T-cell (primary cell): ENCODE data around the gene SLC25A41. TPM values are rescaled to one million over a fixed set of nuclear protein-coding genes. Genes with fewer than 3 reads are reported as not detected.
A peak's percentile ranks its signal among the peaks of the same experiment; 100 is the strongest.

Experiments
- ATAC-seq, 4 experiments: fragments of 200-7000 bp in 3 of 4; fragments of 150-1000 bp in 1 of 4; cut with Tn5 transposase; replicated peaks in 1 of 4; 1 replicate in 3 of 4; 2 replicates in 1 of 4; pipeline ENCODE4 v1.10.0; 2021; ENCODE audit warnings: moderate library complexity in 3 of 4, mild to moderate bottlenecking in 2 of 4, moderate number of reproducible peaks in 1 of 4
- CTCF ChIA-PET, 2 donors: fragments of 300-600 bp; sonication (Branson Sonifier 250); formaldehyde crosslinking; loops; one replicate each; lab custom pipeline; 2022; ENCODE audit warnings: antibody characterized with exemption in 2 of 2; lab: Charles Lee
- POLR2A ChIA-PET, 2 donors: fragments of 300-600 bp; sonication (Branson Sonifier 250); formaldehyde crosslinking; loops; one replicate each; lab custom pipeline; 2022; ENCODE audit warnings: antibody characterized with exemption in 2 of 2; lab: Charles Lee
- DNase-seq, 35 experiments: peaks; one replicate each; pipeline versions ENCODE4 v3.0.0 to v3.0.0-alpha.2; 2013 to 2023
- H3K27ac ChIP-seq: one replicate; pipeline ENCODE4 v1.5.1; 2013; ENCODE audit warnings: low read length
- H3K27me3 ChIP-seq, 2 experiments: replicated peaks in 1 of 2; 1 replicate in 1 of 2; 2 replicates in 1 of 2; pipeline versions ENCODE4 v1.6.1 to v1.7.0; 2013; ENCODE audit warnings: low read length in 1 of 2, mixed read lengths in 1 of 2; ENCODE audit not compliant: control insufficient read depth in 2 of 2, insufficient read depth in 2 of 2; ENCODE audit errors: extremely low read depth in 1 of 2
- H3K36me3 ChIP-seq, 2 donors: 1 replicate in 1 of 2; 2 replicates in 1 of 2; pipeline versions ENCODE4 v1.6.1 to v1.7.0; 2013; ENCODE audit warnings: low read length in 1 of 2; ENCODE audit not compliant: control insufficient read depth in 2 of 2, insufficient read depth in 1 of 2; ENCODE audit errors: extremely low read depth in 1 of 2
- H3K4me1 ChIP-seq, 2 experiments: 1 replicate in 1 of 2; 2 replicates in 1 of 2; pipeline versions ENCODE4 v1.6.1 to v1.7.0; 2013; ENCODE audit warnings: low read length in 2 of 2, mixed read lengths in 1 of 2; ENCODE audit not compliant: insufficient read depth in 2 of 2, control insufficient read depth in 1 of 2; ENCODE audit errors: extremely low read depth in 1 of 2
- H3K4me3 ChIP-seq, 2 donors: 1 replicate in 1 of 2; 2 replicates in 1 of 2; pipeline versions ENCODE4 v1.5.1 to v1.7.0; 2013; ENCODE audit warnings: mild to moderate bottlenecking in 2 of 2, low read length in 1 of 2, moderate library complexity in 1 of 2; ENCODE audit not compliant: control insufficient read depth in 1 of 2; ENCODE audit errors: extremely low read depth in 1 of 2
- H3K9me3 ChIP-seq: 2 replicates; pipeline ENCODE4 v1.7.0; 2013
- H3K27ac Mint-ChIP-seq, 2 donors: one replicate each; pipeline ENCODE4 v1.8.0; 2020 to 2021; ENCODE audit warnings: mild to moderate bottlenecking in 2 of 2, mixed read lengths in 2 of 2
- H3K27me3 Mint-ChIP-seq, 2 donors: one replicate each; pipeline ENCODE4 v1.8.0; 2021 to 2022; ENCODE audit warnings: mixed read lengths in 2 of 2
- H3K36me3 Mint-ChIP-seq: one replicate; pipeline ENCODE4 v1.8.0; 2021; ENCODE audit warnings: mixed read lengths
- H3K4me1 Mint-ChIP-seq, 3 donors: one replicate each; pipeline ENCODE4 v1.8.0; 2020 to 2022; ENCODE audit warnings: mixed read lengths in 3 of 3, mild to moderate bottlenecking in 1 of 3
- H3K4me3 Mint-ChIP-seq, 3 donors: one replicate each; pipeline ENCODE4 v1.8.0; 2020 to 2022; ENCODE audit warnings: mild to moderate bottlenecking in 3 of 3, mixed read lengths in 3 of 3, moderate library complexity in 3 of 3
- H3K9me3 Mint-ChIP-seq, 3 donors: one replicate each; pipeline ENCODE4 v1.8.0; 2020 to 2022; ENCODE audit warnings: mixed read lengths in 3 of 3
- WGBS: methylation state at CpG from one replicate; pipeline ENCODE4 v1.1.5; 2013; ENCODE audit warnings: missing lambda C conversion rate; ENCODE audit not compliant: insufficient coverage; 5-methylcytosine and 5-hydroxymethylcytosine counted together
- total RNA-seq, 35 experiments: library from RNA in 6 of 35; stranded (reverse) in 6 of 35; fragments of 120-200 nt in 1 of 35; gene quantifications; one replicate each; pipeline versions ENCODE4 v1.2.1 to v1.2.4 and lab custom pipeline; 2013 to 2026

Gene SLC25A41
- total RNA-seq, 5 donors from 2014 or later (not counting 1 experiment from before 2014, with no cell fraction given) = 0.33 to 0.35 (median 0.33) TPM; not detected in 2

DNA sequence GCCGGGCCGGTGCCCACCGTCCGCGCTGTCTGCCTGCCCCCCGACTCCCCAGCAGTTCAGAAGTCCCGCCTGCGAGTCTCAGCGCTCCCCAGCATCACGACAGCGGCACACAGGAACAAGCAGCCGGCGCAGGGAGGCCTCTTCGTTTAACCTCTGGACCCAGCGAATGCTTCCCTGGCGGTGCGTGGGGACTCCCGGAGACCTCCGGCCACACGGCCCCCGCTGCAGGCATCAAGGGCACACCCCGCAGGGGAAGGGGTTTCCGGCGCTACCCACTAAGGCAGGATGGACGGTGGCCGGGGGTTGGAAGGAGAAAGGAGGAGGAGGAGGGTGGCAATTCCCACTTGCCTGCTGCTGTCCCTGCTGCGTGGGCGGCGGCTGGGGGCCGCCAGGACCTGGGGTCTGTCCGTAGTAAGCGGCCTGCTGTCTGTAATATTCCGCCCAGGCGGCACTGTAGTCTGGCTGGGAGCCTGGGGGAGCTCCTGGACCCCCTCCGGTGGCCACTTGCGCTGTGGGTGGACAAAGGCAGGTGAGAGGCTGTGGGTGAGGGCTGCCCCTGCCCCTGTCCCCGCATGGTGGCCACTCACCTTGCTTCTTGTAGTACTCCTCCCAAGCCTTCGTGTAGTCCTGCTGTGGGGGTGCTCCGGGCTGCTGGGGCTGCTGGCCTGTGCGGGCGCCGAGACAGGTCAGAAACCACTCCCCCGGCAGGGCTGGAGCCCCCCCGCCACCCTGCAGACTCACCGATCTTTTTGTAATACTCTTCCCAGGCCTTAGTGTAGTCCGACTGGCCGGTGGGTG lies 18.6 kb downstream of the SLC25A41 start:
- ATAC-seq (no peak), DNase-seq (no peak)
- H3K36me3 Mint-ChIP-seq = peaks cover 31% of the 10 kb centered on the region
- no peaks in the 10 kb centered on the region for H3K9me3 Mint-ChIP-seq
- CTCF ChIA-PET = no interaction called here
- no peaks in the 10 kb centered on the region for H3K4me1 ChIP-seq
- no peak overlapping the region for H3K4me3 Mint-ChIP-seq
- no peaks in the 10 kb centered on the region for H3K27me3 ChIP-seq
- WGBS = 96% methylated on average over 34 of the region's 47 CpGs
- H3K27ac Mint-ChIP-seq = no peak overlapping the region
- H3K27ac ChIP-seq = no peak overlapping the region
- H3K4me1 Mint-ChIP-seq = no peaks in the 10 kb centered on the region
- H3K9me3 ChIP-seq = no peaks in the 10 kb centered on the region
- H3K4me3 ChIP-seq = no peak overlapping the region
- peaks cover 24 to 59% of the 10 kb centered on the region in 2 donors for H3K36me3 ChIP-seq
- POLR2A ChIA-PET = no interaction called here
- H3K27me3 Mint-ChIP-seq = no peaks in the 10 kb centered on the region

DNA sequence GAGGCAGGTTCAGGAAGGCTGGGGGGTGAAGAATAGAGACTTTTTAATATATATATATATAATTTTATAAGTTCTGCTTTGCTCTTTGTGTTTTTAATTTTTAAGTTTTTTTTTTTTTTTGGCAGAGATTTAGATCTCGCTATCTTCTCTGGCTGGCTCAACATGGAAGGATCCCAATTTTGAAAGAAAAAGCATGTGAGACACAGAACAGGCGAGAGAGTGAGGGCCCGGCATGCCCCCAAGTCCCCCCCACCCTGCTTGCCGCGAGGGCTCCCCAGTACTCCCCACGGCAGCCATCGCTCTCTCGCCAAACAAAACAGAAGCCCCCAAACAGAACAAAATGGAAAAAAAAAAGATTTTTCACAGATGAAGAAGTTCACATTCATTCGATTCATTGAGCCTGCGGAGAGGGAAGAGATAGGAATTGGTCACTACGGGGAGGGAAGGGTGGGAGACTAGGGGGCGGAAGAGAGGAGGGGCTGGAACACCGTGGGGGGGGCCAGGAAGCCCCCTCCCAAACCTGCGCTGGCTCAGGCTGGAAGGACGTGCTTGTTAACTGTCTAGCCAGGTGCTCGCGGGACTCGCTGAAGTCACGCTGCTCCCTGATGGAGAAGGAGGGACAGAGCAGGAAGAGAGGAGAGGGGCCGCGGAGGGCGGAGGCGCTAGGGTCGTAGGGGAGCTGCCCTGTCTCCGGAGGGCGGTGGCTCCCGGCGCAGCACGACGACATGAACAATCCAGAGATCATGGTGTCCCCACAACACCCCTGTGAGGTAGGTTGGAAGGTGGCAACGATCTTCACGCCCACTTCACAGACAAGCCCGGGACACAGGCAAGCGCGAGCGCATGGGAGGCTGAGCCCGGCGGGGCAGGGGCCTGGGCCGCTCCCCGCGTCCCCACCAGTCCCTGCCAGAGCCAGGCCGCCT lies 19.6 kb downstream of the SLC25A41 start:
- H3K4me1 ChIP-seq = no peaks in the 10 kb centered on the region
- 95% methylated on average over 32 of the region's 42 CpGs for WGBS
- peaks cover 28% of the 10 kb centered on the region for H3K36me3 Mint-ChIP-seq
- H3K27ac ChIP-seq = no peak overlapping the region
- H3K27ac Mint-ChIP-seq = no peak overlapping the region
- no peaks in the 10 kb centered on the region for H3K27me3 Mint-ChIP-seq
- ATAC-seq (no peak), DNase-seq (no peak)
- no peaks in the 10 kb centered on the region for H3K27me3 ChIP-seq
- no peak overlapping the region for H3K4me3 Mint-ChIP-seq
- peaks cover 24 to 49% of the 10 kb centered on the region in 2 donors for H3K36me3 ChIP-seq
- no peaks in the 10 kb centered on the region for H3K9me3 Mint-ChIP-seq
- ChIA-PET CTCF (no interaction called here), POLR2A (no interaction called here)
- H3K4me3 ChIP-seq = no peak overlapping the region
- H3K9me3 ChIP-seq = no peaks in the 10 kb centered on the region
- no peaks in the 10 kb centered on the region for H3K4me1 Mint-ChIP-seq

DNA sequence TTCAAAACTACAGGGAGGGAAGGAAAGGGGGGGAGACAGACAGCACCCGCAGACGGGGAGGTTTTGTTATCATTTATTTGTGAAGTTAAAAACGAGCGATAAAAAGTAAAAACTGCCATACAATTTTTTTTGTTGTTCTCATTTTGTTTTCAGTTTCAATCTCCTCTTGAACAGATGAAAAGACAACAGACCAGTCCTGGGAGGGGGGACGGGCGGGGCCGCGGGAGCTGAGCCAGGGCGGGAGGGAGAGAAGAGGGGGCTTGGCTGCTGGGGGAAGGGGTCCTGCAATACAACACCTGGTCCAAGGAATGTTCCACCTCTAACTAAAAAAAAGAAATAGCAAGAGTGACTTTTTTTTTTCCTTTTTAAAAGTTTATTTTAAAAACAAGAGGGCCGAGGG lies 20.3 kb downstream of the SLC25A41 start:
- DNase-seq (no peak), ATAC-seq (no peak)
- Histone ChIP-seq H3K9me3 (no peaks in the 10 kb centered on the region), H3K4me3 (no peak overlapping the region), H3K27me3 (no peaks in the 10 kb centered on the region), H3K27ac (no peak overlapping the region), H3K4me1 (no peaks in the 10 kb centered on the region), H3K36me3 (peaks cover 24 to 42% of the 10 kb centered on the region in 2 donors)
- H3K4me1 Mint-ChIP-seq = no peaks in the 10 kb centered on the region
- no CpG with 5 or more reads among the region's 10 CpGs for WGBS
- H3K9me3 Mint-ChIP-seq = no peaks in the 10 kb centered on the region
- no peak overlapping the region for H3K4me3 Mint-ChIP-seq
- H3K36me3 Mint-ChIP-seq = peaks cover 21% of the 10 kb centered on the region
- H3K27ac Mint-ChIP-seq = no peak overlapping the region
- POLR2A ChIA-PET = no interaction called here
- CTCF ChIA-PET = no interaction called here
- H3K27me3 Mint-ChIP-seq = no peaks in the 10 kb centered on the region

DNA sequence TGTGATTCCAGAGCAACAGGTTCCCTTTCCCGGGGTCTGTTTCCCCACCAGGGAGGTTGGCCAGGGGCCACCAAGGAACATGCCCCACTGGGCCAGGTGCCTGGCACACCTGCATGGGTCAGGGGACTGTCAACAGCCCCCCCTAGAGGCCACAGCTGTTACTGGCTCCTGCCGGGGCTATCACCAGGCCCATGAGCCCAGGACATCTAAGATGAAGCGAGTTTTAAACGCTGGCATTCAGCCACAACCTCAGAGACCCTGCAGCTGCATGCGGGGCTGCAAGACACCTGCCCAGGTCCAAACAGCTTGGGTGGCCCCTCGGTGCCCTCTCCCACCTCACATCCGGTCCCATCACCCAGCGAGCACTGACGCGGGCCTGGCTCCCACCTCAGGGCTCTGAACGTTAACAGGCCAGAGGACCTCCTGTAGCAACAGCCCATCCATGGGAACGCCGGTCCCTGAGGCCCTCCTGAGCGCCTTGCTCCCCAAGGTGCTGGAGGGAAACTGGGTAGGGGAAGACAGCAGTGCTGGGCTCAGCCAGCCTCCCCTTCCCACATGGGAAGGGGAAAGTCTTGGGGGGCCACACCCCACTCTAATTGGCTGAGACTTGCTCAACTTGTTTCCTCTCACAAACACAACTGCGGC lies 21.0 kb downstream of the SLC25A41 start:
- H3K27me3 ChIP-seq = no peaks in the 10 kb centered on the region
- Mint-ChIP-seq H3K4me3 (no peak overlapping the region), H3K4me1 (no peaks in the 10 kb centered on the region), H3K27ac (no peak overlapping the region), H3K9me3 (no peaks in the 10 kb centered on the region), H3K27me3 (no peaks in the 10 kb centered on the region), H3K36me3 (peaks cover 20% of the 10 kb centered on the region)
- H3K4me1 ChIP-seq = no peaks in the 10 kb centered on the region
- H3K36me3 ChIP-seq = peaks cover 20 to 35% of the 10 kb centered on the region in 2 donors
- WGBS = 67% methylated on average over 6 of the region's 15 CpGs
- ChIA-PET CTCF (no interaction called here), POLR2A (no interaction called here)
- ATAC-seq (peak; percentile 59 to 76 (median 74)), DNase-seq (peak in 28 of 35 experiments; percentile 16 to 66 (median 39))
- H3K27ac ChIP-seq = no peak overlapping the region
- no peaks in the 10 kb centered on the region for H3K9me3 ChIP-seq
- no peak overlapping the region for H3K4me3 ChIP-seq

DNA sequence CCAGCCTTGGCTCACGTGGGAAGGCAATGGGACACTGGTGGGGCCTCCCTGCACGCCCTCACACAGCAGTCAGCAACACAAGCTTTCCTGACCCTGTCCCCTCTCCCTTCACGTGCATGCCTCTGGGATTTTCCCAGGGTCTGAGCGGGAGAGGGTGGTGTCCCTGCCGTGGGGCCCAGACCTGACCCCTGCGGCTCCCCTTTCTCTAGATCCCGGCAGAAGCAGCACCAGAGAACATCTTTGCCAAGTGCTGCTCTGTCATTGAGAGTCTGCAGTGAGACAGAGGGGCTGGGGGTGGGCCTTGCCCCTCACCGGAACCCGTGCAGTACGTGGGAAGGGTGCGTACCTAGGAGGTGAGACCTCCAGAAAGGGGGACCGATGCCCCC lies 21.5 kb downstream of the SLC25A41 start:
- Histone ChIP-seq H3K27me3 (no peaks in the 10 kb centered on the region), H3K36me3 (peaks cover 18 to 30% of the 10 kb centered on the region in 2 donors), H3K9me3 (no peaks in the 10 kb centered on the region), H3K4me3 (no peak overlapping the region), H3K27ac (no peak overlapping the region), H3K4me1 (no peaks in the 10 kb centered on the region)
- POLR2A ChIA-PET = no interaction called here
- DNase-seq = no peak
- whole genome bisulfite sequencing = 92% methylated on average over 11 of the region's 12 CpGs
- CTCF ChIA-PET = no interaction called here
- Mint-ChIP-seq H3K4me3 (no peak overlapping the region), H3K27ac (no peak overlapping the region), H3K27me3 (no peaks in the 10 kb centered on the region), H3K36me3 (peaks cover 15% of the 10 kb centered on the region), H3K4me1 (no peaks in the 10 kb centered on the region), H3K9me3 (no peaks in the 10 kb centered on the region)
- ATAC-seq = peak in 2 of 4 experiments; percentile 13 to 38

DNA sequence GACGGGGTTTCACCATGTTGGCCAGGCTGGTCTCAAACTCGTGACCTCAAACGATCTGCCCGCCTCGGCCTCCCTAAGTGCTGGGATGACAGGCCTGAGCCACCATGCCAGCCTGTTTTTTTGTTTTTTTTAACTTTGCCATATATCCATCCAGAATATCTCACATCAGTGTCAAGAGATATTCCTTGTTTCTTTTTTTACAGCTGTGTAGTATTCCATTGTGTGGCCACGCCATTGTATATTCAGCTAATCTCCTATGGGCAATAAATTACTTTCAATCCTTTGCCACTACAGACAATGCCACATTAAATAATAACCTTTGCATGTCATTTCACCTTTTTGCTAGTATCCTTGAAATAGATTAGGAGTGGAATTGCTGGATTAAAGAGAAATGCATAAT lies 24.2 kb downstream of the SLC25A41 start:
- no peaks in the 10 kb centered on the region for H3K27me3 ChIP-seq
- ATAC-seq = no peak
- no peaks in the 10 kb centered on the region for H3K9me3 ChIP-seq
- H3K36me3 ChIP-seq = peaks cover 2 to 5% of the 10 kb centered on the region in 2 donors
- Mint-ChIP-seq H3K27me3 (no peaks in the 10 kb centered on the region), H3K27ac (no peak overlapping the region), H3K4me3 (no peak overlapping the region), H3K9me3 (no peaks in the 10 kb centered on the region), H3K4me1 (no peaks in the 10 kb centered on the region), H3K36me3 (peaks cover 2% of the 10 kb centered on the region)
- H3K4me1 ChIP-seq = no peaks in the 10 kb centered on the region
- CTCF ChIA-PET = no interaction called here
- POLR2A ChIA-PET = no interaction called here
- no peak overlapping the region for H3K4me3 ChIP-seq
- H3K27ac ChIP-seq = no peak overlapping the region
- DNase-seq = no peak
- WGBS = 95% methylated on average over 4 of the region's 6 CpGs
